COLO829 (cell line): ENCODE data around the gene EIF4EBP3.

ENCODE experiments used
- DNase-seq: peaks from one replicate; pipeline ENCODE4 v3.0.0; 2012; ENCODE audit warnings: low spot score

EIF4EBP3 gene

DNA sequence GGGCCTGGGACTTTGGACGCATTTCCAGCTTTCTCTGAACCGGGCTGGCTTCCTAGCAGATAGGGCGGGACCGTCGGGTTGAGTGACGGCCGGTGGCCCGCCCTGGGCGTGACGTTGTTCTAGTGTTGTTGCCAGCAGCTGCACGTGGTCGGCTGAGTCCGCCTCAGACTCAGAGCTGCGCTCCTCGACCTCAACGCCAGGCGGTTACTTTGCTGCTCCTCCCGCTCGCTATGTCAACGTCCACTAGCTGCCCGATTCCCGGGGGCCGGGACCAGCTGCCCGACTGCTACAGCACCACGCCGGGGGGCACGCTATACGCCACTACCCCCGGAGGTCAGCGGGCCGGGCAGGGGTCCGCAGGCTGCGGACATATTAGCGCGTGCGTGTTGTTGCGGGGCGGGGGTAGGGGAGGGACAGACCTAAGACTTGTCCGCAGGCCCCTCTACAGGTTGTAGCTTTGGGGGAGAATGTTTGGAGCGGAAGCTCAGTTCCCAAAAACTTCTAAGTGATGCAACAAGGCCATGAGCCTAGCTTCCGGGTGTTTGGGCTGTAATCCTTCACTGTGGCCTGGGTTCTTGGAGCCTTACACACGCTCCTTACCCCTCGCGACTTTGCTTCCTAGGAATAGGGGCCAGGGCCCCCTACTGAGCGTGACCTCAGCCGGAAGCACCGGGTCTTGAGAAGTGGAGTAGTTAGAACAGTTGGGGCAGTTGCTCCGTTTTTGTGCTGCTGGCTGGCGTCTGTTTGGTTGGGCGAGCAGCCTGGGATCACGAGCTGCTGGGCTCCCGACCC lies at the start of gene EIF4EBP3:
Gene EIF4EBP3, plus strand, starts transcription at position 155 of the 792 bp plus-strand sequence. Its CDS starts 76 bp downstream, at position 231.
- peak; percentile 83 for DNase-seq

- no peak for DNase-seq
Measured at GRCh38 chr5:140497897-140498296, 49.6 kb upstream of the EIF4EBP3 start.

GRCh38 chr5:140498591-140498990 lies 48.9 kb upstream of the EIF4EBP3 start:
- DNase-seq: no peak

DNA sequence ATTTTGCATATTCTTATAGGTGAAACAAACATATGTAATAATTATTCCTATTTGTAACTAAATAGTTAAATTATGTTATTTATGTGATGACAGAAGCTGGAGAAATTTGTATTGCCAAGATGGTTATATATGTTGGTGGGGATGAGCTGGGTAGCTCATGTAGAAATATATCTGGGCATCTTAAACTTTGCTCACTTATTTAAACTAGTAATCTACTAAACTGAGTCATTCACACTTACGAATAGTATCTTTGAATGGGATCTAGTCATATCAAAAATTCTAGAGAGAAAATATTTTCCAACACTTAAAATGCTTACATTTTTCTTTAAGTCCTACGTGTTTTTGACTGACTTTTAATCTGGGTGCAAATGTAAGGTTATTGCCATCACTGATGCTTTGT lies 44.6 kb upstream of the EIF4EBP3 start:
- no peak for DNase-seq

GRCh38 chr5:140509898-140510297 lies 37.6 kb upstream of the EIF4EBP3 start:
- DNase-seq: no peak

DNA sequence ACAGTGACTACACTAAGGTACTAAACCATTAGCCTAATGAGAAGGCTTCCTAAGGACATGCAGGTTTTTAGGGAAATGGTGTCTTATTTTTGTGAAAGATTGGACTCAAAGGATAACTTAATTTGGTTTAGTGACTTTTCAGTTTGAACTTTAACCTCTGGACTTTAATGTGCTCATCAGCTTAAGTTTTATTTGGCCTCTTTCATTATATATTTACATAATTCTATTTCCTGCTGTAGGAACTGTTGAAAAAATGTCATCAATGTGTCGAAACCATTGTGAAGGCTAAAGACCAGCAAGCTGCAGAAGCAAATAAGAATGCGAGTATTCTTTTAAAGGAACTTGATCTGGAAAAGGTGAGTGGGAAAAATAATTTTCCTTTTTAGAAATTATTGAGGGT lies 34.3 kb upstream of the EIF4EBP3 start:
- DNase-seq: no peak

DNA sequence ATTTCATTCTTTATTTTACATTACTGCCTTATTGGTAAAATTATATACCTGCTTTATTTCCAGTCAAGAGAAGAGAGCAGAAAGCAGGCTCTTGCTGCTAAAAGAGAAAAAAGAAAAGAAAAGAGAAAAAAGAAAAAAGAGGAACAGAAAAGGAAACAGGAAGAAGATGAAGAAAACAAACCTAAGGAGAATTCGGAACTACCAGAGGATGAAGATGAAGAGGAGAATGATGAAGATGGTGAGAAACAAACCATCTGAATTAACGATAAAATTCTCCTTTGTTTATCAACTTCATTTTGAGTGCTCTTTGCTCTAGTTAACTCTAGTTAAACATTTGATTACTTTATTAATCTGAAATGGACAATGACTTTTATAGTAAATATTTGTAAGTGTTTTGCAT lies 23.5 kb upstream of the EIF4EBP3 start:
- DNase-seq: no peak

GRCh38 chr5:140540227-140540626 lies 7.2 kb upstream of the EIF4EBP3 start:
- no peak for DNase-seq

- no peak for DNase-seq
Measured at GRCh38 chr5:140542972-140543371, 4.5 kb upstream of the EIF4EBP3 start.

DNA sequence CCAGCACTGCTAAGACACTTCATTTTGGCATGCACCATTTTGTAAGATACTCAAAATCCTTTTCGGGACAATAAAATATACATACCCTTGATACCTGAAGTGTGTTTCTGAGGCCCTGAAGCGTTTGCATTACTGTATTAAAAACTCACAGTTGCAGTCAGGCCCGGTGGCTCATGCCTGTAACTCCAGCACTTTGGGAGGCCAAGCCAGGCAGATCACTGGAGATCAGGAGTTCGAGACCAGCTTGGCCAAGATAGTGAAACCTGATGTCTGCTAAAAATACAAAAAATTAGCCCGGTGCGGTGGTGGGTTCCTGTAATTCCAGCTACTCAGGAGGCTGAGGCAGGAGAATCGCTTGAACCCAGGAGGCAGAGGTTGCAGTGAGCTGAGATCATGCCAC lies 2.5 kb upstream of the EIF4EBP3 start:
- DNase-seq: no peak

DNA sequence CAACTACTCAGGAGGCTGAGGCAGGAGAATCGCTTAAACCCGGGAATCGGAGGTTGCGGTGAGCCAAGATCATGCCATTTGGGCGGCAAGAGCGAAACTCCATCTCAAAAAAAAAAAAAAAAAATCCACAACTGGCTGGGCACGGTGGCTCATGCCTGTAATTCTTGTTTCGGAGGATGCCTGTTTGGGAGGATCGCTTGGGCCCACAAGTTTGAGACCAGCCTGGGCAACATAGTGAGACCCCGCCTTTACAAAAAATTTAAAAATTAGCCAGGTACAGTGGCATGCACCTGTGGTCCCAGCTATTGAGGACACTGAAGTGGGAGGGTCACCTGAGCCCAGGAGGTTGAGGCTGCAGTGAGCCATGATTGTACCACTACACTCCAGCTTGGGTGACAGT lies 1.9 kb upstream of the EIF4EBP3 start:
- no peak for DNase-seq

GRCh38 chr5:140546851-140547507 lies 483 bp upstream of the EIF4EBP3 start:
- DNase-seq: no peak

- no peak for DNase-seq
Measured at GRCh38 chr5:140548300-140548688, 832 bp downstream of the EIF4EBP3 start.

DNA sequence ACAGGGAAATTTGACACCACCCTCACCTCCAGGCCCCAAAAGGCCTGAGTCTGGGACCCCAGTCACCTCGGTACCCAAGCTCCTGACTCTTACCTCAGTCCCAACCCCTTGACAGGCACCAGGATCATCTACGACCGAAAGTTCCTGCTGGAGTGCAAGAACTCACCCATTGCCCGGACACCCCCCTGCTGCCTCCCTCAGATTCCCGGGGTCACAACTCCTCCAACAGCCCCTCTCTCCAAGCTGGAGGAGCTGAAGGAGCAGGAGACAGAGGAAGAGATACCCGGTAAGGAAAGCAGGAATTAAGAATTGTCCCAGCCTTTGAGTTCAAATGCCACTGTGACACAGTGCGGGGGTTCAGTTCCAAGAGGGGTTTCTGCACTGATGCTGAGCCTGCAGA lies 1.3 kb downstream of the EIF4EBP3 start:
- DNase-seq: no peak

DNA sequence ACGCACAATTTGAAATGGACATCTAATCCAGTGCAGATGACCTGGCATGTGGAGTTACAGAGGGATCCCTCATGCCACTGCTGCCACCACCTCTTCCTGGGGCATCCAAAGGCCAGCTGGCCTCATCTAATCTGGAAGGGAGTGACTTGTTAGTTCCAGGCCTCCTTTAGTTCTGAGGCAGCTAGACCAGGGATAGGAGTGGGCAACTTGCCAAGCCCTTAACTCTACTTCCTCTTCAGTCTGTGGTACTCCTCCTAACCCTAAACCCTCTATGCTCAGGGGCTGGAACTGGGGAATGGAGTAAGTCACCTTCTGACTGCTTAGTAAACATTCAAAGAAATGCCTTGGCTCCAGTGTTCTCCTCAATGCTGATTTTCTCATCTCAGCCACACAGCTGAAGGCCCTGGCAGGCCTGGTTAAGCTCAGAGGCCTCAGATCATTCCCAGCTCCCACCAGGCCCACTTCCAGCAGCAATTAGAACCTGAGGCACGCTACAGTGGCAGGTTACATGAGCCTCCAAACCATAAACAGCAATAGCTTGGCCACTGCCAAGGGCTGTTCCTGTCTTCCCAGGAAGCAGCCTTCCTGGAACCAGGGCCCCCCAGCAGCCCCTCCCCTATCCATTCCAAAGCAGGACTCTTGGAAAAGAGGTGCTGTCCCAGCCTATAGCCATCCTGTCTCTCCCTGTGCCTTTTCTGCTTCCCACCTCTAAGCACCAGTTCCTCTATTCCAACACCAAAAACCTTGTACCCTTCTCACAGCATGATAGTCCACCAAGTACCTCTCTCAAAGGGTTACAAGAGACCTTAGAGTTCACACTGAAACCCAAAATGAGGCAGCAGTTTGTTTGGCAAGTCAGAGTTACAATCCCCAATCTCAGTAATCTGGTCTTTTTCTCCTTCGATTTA lies 2.0 kb downstream of the EIF4EBP3 start:
- DNase-seq: no peak

DNA sequence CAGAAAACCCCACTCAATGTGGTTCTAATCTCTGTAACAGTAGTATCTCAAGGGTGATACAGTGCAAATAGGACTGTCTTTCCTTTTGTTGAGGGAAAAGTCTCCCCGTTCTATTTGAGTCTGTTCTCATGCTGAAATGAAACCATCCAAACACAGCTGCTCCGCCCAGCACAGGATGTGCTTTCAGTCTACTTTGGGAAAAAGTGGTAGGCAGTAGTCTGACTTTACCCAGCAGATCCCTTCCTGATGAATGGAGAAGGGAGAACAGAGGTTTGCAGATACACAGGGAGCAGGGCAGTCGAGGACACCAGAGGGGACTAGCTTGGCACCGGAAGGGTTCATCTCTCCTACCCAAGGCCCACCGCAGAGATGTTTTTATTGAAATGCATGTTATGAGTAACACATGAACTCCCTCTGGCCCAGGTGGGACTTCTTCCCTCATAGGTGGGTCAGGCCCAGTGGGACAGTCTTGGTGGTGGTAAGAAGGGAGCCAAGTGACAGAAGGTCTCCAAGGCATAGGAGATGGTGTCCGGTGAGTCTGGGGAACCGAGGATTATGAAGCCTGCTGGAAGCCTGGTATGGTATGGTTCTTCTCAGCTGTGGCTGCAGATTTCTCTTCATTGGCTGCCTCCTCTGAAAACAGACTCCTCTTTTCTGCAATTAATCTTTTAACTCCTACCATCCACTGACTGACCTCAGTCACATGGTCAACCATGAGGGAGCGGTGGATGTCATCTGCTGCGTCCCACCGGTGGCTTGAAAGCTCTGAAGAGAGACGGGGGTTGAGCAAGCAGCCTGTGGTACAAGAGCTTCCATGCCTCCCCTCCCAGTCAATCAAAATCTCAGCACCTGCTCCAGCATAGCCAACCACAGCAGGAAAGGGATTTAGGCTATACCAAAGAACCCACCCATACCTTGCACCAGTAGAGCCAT lies 3.0 kb downstream of the EIF4EBP3 start:
- no peak for DNase-seq

DNA sequence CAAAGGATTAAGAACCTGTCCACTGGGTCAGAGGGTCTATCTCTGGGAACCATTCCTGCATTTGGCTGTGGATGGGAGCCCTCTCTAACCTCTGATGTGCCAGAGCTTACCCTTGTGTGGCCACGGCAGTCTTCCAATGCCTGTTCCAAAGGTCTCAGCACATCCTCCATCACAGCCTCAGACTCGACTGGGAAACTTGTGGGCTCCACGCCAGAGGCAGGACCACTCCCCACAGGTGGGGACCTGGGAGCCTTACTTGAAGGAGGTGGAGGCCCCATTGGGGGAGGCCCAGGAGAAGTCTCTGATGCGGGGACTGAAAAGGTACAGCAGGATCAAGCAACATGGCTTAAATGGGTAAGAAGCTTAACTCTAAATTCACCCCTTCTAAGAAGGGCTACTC lies 4.4 kb downstream of the EIF4EBP3 start:
- DNase-seq: no peak

DNA sequence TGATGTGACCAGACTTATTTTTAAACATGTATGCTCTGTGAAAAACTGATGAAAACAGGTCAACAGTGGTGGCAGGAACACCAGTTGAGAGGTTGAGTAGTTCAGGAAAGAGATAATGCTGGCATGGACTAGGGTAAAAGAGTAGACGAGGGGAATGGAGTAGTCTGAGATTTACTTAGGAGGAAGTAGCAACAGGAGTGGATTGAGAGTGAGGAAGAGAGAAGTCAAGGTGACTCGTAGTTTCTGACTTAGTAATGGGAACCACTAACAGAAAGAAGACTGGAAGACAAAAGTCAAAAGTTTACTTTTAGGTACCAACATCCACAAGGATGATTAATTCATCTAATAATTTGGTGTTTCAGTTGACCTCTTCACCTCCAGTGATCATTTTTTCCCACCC lies 6.2 kb downstream of the EIF4EBP3 start:
- no peak for DNase-seq

- no peak for DNase-seq
Measured at GRCh38 chr5:140554454-140554853, 7.0 kb downstream of the EIF4EBP3 start.

DNA sequence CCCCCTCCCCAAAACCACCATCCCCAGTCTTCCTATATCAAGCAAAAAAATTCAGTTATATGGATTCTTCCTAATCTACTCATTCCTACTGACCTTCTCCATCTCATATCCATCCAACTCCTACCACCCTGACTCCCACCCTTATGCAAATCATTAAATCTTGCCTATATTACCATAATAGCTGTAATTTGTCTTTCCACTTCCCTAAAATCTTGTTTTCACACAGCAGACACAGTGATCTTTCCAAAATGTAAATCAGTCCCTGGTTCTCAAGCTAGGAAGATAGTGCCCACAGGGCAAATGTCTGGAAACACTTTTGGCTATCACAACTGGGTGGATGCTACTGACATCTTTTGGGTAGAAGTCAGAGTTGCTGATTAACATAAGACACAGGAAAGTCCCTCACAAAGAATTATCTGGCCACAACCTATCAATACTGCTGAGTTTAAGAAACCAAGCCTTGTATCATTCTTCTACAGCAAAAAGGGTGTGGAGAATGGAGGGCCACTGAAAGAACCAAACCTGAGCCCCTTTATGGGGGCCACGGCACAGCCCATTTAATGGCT lies 8.4 kb downstream of the EIF4EBP3 start:
- DNase-seq: no peak

DNA sequence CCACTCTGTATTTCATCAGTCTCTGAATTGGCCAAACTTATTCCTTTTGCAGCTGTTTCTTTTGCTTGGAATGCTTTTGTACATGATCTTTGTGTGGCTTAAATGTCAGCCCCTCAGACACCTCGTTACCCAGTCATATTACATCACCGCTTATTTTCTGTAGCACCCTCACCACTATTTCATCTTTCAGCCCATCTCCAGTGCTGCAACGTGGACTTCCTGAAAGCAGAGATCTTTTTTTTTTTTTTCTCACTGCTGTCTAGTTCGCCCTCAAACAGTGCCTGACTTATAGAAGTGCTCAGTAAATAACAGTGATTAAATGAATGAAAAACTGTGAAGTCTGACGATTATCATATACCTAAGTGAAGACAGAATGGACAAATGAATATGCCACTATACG lies 9.0 kb downstream of the EIF4EBP3 start:
- DNase-seq: no peak
